Neural cell (in vitro differentiated cells): Measurements from ENCODE around the gene NUP98.

Experiments used
- EP300 ChIP-seq: fragments of 450-650 bp; conservative IDR thresholded peaks from 2 replicates; pipeline ENCODE4 v1.6.1; 2014; ENCODE audit warnings: antibody characterized with exemption, mild to moderate bottlenecking, moderate library complexity; ENCODE audit not compliant: poor library complexity, severe bottlenecking
- EZH2 ChIP-seq: fragments of 200-600, 300-800 bp; shearing (Covaris generic), sonication (generic); IDR thresholded peaks from 2 replicates; pipeline ENCODE4 v1.6.1; 2014; ENCODE audit warnings: antibody characterized with exemption, low read length, borderline replicate concordance, mild to moderate bottlenecking; ENCODE audit not compliant: insufficient read depth, poor library complexity, severe bottlenecking
- MXI1 ChIP-seq: fragments of 450-650 bp; conservative IDR thresholded peaks from 2 replicates; pipeline ENCODE4 v1.6.1; 2014; ENCODE audit warnings: antibody characterized with exemption, mild to moderate bottlenecking; ENCODE audit not compliant: poor library complexity, severe bottlenecking
- RAD21 ChIP-seq: fragments of 450-650 bp; conservative IDR thresholded peaks from 2 replicates; pipeline ENCODE4 v1.6.1; 2014; ENCODE audit warnings: antibody characterized with exemption, mild to moderate bottlenecking, moderate library complexity
- SMC3 ChIP-seq: fragments of 450-650 bp; conservative IDR thresholded peaks from 2 replicates; pipeline ENCODE4 v1.6.1; 2014; ENCODE audit warnings: antibody characterized with exemption, mild to moderate bottlenecking, moderate library complexity; ENCODE audit not compliant: poor library complexity
- TAF1 ChIP-seq: IDR thresholded peaks from 2 replicates; pipeline ENCODE4 v1.6.1; 2012; ENCODE audit warnings: low read depth
- TF ChIP-seq, protein P1 (sequence below): fragments of 450-650 bp; IDR thresholded peaks from 2 replicates; pipeline ENCODE4 v1.5.1; 2014; ENCODE audit warnings: antibody characterized with exemption, mild to moderate bottlenecking, moderate library complexity; ENCODE audit not compliant: poor library complexity, severe bottlenecking

DNA sequence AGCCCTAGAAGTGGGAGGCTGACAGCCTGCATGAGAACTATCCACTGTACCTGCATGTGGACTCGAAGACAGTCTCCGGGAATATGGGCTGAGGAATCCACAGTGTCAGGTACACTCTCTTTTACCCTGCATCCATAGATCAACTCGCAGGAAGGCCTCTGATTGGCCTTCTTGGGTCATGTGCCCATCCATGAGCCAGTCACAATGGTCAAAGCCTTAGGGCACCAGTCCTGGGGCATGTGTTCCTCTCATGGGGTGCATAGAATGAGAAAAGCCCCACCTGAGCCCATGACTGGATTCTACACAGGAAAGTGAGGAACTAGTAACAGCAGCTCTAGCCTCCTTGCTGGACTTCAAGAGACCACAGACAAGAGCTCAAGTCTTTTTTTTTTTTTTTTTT lies 141.8 kb downstream of the NUP98 start:
- no peak for TF ChIP-seq RAD21
- no peak for TF ChIP-seq SMC3
- TF ChIP-seq, protein P1, sequence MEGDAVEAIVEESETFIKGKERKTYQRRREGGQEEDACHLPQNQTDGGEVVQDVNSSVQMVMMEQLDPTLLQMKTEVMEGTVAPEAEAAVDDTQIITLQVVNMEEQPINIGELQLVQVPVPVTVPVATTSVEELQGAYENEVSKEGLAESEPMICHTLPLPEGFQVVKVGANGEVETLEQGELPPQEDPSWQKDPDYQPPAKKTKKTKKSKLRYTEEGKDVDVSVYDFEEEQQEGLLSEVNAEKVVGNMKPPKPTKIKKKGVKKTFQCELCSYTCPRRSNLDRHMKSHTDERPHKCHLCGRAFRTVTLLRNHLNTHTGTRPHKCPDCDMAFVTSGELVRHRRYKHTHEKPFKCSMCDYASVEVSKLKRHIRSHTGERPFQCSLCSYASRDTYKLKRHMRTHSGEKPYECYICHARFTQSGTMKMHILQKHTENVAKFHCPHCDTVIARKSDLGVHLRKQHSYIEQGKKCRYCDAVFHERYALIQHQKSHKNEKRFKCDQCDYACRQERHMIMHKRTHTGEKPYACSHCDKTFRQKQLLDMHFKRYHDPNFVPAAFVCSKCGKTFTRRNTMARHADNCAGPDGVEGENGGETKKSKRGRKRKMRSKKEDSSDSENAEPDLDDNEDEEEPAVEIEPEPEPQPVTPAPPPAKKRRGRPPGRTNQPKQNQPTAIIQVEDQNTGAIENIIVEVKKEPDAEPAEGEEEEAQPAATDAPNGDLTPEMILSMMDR = no peak
- no peak for TF ChIP-seq TAF1
- no peak for TF ChIP-seq EZH2
- no peak for TF ChIP-seq MXI1
- no peak for TF ChIP-seq EP300
